Caco-2 (cell line): ENCODE measurements around the gene OR2C3. TPM values are rescaled to one million over a fixed set of nuclear protein-coding genes. Genes with fewer than 3 reads are reported as not detected.

Experiments
- BruUV-seq: library from RNA; stranded (reverse); fragments of 400-500 nt; replicated peaks from 2 replicates; lab custom pipeline; 2021; lab: Mats Ljungman, UMichigan
- CTCF ChIA-PET: fragments of 300-600 bp; sonication (Branson Sonifier 250); formaldehyde crosslinking; loops from one replicate; lab custom pipeline; 2022; ENCODE audit warnings: antibody characterized with exemption; lab: Charles Lee
- POLR2A ChIA-PET: fragments of 300-600 bp; sonication (Branson Sonifier 250); formaldehyde crosslinking; loops from one replicate; lab custom pipeline; 2022; ENCODE audit warnings: antibody characterized with exemption; lab: Charles Lee
- DNase-seq, 2 experiments: peaks; one replicate each; pipeline versions ENCODE4 v3.0.0 to v3.0.0-alpha.2; 2020 to 2022
- H3K27me3 ChIP-seq: replicated peaks from 2 replicates; pipeline ENCODE4 v1.6.0; 2011; ENCODE audit warnings: low read length; ENCODE audit not compliant: control insufficient read depth, insufficient read depth
- H3K36me3 ChIP-seq: 2 replicates; pipeline ENCODE4 v1.5.1; 2011; ENCODE audit warnings: low read length; ENCODE audit not compliant: control insufficient read depth, insufficient read depth
- H3K4me1 ChIP-seq: fragments of 250-450 bp; sonication (Bioruptor Pico); 2 replicates; pipeline ENCODE4 v1.5.1; 2020; ENCODE audit warnings: mild to moderate bottlenecking
- H3K4me3 ChIP-seq: 2 replicates; pipeline ENCODE4 v1.5.1; 2011; ENCODE audit warnings: low read depth, mild to moderate bottlenecking, control low read depth, low read length
- H3K9me3 ChIP-seq: fragments of 250-450 bp; sonication (Bioruptor Pico); 2 replicates; pipeline ENCODE4 v1.5.1; 2020; ENCODE audit warnings: mild to moderate bottlenecking, moderate library complexity
- H3K27ac Mint-ChIP-seq: one replicate; pipeline ENCODE4 v1.8.0; 2022; ENCODE audit warnings: mixed read lengths; ENCODE audit not compliant: unreplicated experiment
- H3K27me3 Mint-ChIP-seq: one replicate; pipeline ENCODE4 v1.8.0; 2022; ENCODE audit warnings: mixed read lengths; ENCODE audit not compliant: insufficient read depth, unreplicated experiment
- H3K36me3 Mint-ChIP-seq: one replicate; pipeline ENCODE4 v1.8.0; 2022; ENCODE audit warnings: mild to moderate bottlenecking, mixed read lengths; ENCODE audit not compliant: insufficient read depth, unreplicated experiment
- H3K4me1 Mint-ChIP-seq: one replicate; pipeline ENCODE4 v1.8.0; 2022; ENCODE audit warnings: low read depth, mixed read lengths; ENCODE audit not compliant: unreplicated experiment
- H3K4me3 Mint-ChIP-seq: one replicate; pipeline ENCODE4 v1.8.0; 2022; ENCODE audit warnings: mild to moderate bottlenecking, moderate library complexity, mixed read lengths; ENCODE audit not compliant: unreplicated experiment
- H3K9me3 Mint-ChIP-seq: one replicate; pipeline ENCODE4 v1.8.0; 2022; ENCODE audit warnings: mixed read lengths; ENCODE audit not compliant: unreplicated experiment
- intact Hi-C: fragments of 100-400 bp; cut with micrococcal nuclease; formaldehyde crosslinking; loops from one replicate; pipeline ENCODE4 v1.10.0; 2022; ENCODE audit not compliant: unreplicated experiment
- total RNA-seq: library from RNA; stranded (reverse); gene quantifications from 2 replicates; pipeline ENCODE4 v1.2.3, GENCODE V29; 2022
- TF ChIP-seq, protein P1 (sequence below), 2 experiments: fragments of 200-600 bp in 1 of 2; IDR thresholded peaks; 1 replicate in 1 of 2; 2 replicates in 1 of 2; pipeline versions ENCODE4 v1.5.1 to v1.8.0; 2011 to 2022; ENCODE audit warnings: antibody characterized with exemption in 1 of 2, control low read depth in 1 of 2, inconsistent platforms in 1 of 2, low read depth in 1 of 2, low read length in 1 of 2, mild to moderate bottlenecking in 1 of 2, moderate library complexity in 1 of 2; ENCODE audit not compliant: insufficient read depth in 1 of 2, severe bottlenecking in 1 of 2, unreplicated experiment in 1 of 2

The OR2C3 gene
- total RNA-seq, 1 experiment from 2014 or later: not detected

GRCh38 chr1:247493106-247493505, 43.1 kb downstream of the OR2C3 start:
- BruUV-seq: no TSS peak
- Histone ChIP-seq H3K36me3 (no peaks in the 10 kb centered on the region), H3K9me3 (no peaks in the 10 kb centered on the region), H3K4me1 (no peaks in the 10 kb centered on the region), H3K27me3 (no peaks in the 10 kb centered on the region; the same call in 1 of the 2 replicates), H3K4me3 (no peak overlapping the region)
- no peak overlapping the region for H3K27ac Mint-ChIP-seq
- H3K9me3 Mint-ChIP-seq: no peaks in the 10 kb centered on the region
- TF ChIP-seq, protein P1, sequence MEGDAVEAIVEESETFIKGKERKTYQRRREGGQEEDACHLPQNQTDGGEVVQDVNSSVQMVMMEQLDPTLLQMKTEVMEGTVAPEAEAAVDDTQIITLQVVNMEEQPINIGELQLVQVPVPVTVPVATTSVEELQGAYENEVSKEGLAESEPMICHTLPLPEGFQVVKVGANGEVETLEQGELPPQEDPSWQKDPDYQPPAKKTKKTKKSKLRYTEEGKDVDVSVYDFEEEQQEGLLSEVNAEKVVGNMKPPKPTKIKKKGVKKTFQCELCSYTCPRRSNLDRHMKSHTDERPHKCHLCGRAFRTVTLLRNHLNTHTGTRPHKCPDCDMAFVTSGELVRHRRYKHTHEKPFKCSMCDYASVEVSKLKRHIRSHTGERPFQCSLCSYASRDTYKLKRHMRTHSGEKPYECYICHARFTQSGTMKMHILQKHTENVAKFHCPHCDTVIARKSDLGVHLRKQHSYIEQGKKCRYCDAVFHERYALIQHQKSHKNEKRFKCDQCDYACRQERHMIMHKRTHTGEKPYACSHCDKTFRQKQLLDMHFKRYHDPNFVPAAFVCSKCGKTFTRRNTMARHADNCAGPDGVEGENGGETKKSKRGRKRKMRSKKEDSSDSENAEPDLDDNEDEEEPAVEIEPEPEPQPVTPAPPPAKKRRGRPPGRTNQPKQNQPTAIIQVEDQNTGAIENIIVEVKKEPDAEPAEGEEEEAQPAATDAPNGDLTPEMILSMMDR (IDR thresholded peaks at IDR 0.05; ENCODE audit: insufficient read depth in 1 of 2, low read depth in 1 of 2, low read length in 1 of 2, severe bottlenecking in 1 of 2, unreplicated experiment in 1 of 2): no peak
- peaks cover 6% of the 10 kb centered on the region for H3K4me1 Mint-ChIP-seq
- H3K4me3 Mint-ChIP-seq: no peak overlapping the region
- ChIA-PET CTCF (no interaction called here), POLR2A (no interaction called here)
- H3K36me3 Mint-ChIP-seq: no peaks in the 10 kb centered on the region
- intact Hi-C loops: no loop called here
- no peak for DNase-seq
- peaks cover 20% of the 10 kb centered on the region for H3K27me3 Mint-ChIP-seq

GRCh38 chr1:247491328-247491727, 44.9 kb downstream of the OR2C3 start:
- Histone ChIP-seq H3K36me3 (no peaks in the 10 kb centered on the region), H3K27me3 (no peaks in the 10 kb centered on the region; the same call in 1 of the 2 replicates), H3K4me3 (no peak overlapping the region), H3K9me3 (no peaks in the 10 kb centered on the region), H3K4me1 (no peaks in the 10 kb centered on the region)
- Mint-ChIP-seq H3K27me3 (peaks cover 22% of the 10 kb centered on the region), H3K4me1 (no peaks in the 10 kb centered on the region), H3K9me3 (no peaks in the 10 kb centered on the region), H3K36me3 (no peaks in the 10 kb centered on the region), H3K4me3 (no peak overlapping the region), H3K27ac (no peak overlapping the region)
- CTCF ChIA-PET: no interaction called here
- no TSS peak for BruUV-seq
- intact Hi-C loops: no loop called here
- POLR2A ChIA-PET: no interaction called here
- TF ChIP-seq, protein P1 (IDR thresholded peaks at IDR 0.05; ENCODE audit: insufficient read depth in 1 of 2, low read depth in 1 of 2, low read length in 1 of 2, severe bottlenecking in 1 of 2, unreplicated experiment in 1 of 2): no peak
- no peak for DNase-seq

GRCh38 chr1:247487057-247487456, 49.2 kb downstream of the OR2C3 start:
- Mint-ChIP-seq H3K4me3 (no peak overlapping the region), H3K4me1 (no peaks in the 10 kb centered on the region), H3K27ac (no peak overlapping the region), H3K27me3 (peaks cover 18% of the 10 kb centered on the region), H3K9me3 (no peaks in the 10 kb centered on the region), H3K36me3 (no peaks in the 10 kb centered on the region)
- BruUV-seq: no TSS peak
- no peaks in the 10 kb centered on the region for H3K9me3 ChIP-seq
- CTCF ChIA-PET: interaction anchor here (1.0 kb wide), 2 partner anchors 97 to 114 kb away, joined by 3 to 8 read pairs; no protein-coding TSS in a partner anchor
- TF ChIP-seq, protein P1 (IDR thresholded peaks at IDR 0.05; ENCODE audit: insufficient read depth in 1 of 2, low read depth in 1 of 2, low read length in 1 of 2, severe bottlenecking in 1 of 2, unreplicated experiment in 1 of 2): peak; percentile 37 to 40
- H3K27me3 ChIP-seq: no peaks in the 10 kb centered on the region; the same call in 1 of the 2 replicates
- H3K36me3 ChIP-seq: no peaks in the 10 kb centered on the region
- POLR2A ChIA-PET: no interaction called here
- no peak overlapping the region for H3K4me3 ChIP-seq
- DNase-seq: peak in 1 of 2 experiments; percentile 35
- no peaks in the 10 kb centered on the region for H3K4me1 ChIP-seq
- intact Hi-C loops: loop anchor here (1.0 kb wide), 2 partner anchors 97 to 115 kb away; no protein-coding TSS in a partner anchor
